Erythroblast (primary cell): Measurements from ENCODE around the gene AMIGO1.

Experiments
- GATA1 ChIP-seq: IDR thresholded peaks from 2 replicates; pipeline ENCODE4 v1.6.1; 2011; ENCODE audit warnings: low read depth, mild to moderate bottlenecking, control low read depth, low read length, moderate library complexity
- POLR2A ChIP-seq: IDR thresholded peaks from 2 replicates; pipeline ENCODE4 v1.6.1; 2011; ENCODE audit warnings: mild to moderate bottlenecking, low read length

DNA sequence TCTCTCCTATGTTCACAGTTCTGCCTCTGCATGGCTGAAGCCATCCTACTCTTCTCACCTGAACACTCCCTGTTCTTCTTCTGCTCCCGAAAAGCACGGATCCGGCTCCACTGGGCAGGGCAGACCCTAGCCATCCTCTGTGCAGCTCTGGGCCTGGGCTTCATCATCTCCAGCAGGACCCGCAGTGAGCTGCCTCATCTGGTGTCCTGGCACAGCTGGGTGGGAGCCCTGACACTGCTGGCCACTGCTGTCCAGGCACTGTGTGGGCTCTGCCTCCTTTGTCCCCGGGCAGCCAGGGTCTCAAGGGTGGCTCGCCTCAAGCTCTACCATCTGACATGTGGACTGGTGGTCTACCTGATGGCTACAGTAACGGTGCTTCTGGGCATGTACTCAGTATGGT is 13.8 kb downstream of the AMIGO1 start:
- no peak for TF ChIP-seq POLR2A
- no peak for TF ChIP-seq GATA1
